HG03378 (cell line): Measurements from ENCODE around the gene RHOT1.
"Not testable (repeated sequence)": the region's sequence is repeated elsewhere in the genome, so short reads cannot be mapped to it uniquely, and the experiment has no call there.

ENCODE experiments used
- ATAC-seq: cut with Tn5 transposase; IDR thresholded peaks from one replicate; pipeline ENCODE4 v1.9.1; 2021; ENCODE audit warnings: mild to moderate bottlenecking, moderate library complexity; ENCODE audit not compliant: unreplicated experiment

RHOT1 gene

DNA sequence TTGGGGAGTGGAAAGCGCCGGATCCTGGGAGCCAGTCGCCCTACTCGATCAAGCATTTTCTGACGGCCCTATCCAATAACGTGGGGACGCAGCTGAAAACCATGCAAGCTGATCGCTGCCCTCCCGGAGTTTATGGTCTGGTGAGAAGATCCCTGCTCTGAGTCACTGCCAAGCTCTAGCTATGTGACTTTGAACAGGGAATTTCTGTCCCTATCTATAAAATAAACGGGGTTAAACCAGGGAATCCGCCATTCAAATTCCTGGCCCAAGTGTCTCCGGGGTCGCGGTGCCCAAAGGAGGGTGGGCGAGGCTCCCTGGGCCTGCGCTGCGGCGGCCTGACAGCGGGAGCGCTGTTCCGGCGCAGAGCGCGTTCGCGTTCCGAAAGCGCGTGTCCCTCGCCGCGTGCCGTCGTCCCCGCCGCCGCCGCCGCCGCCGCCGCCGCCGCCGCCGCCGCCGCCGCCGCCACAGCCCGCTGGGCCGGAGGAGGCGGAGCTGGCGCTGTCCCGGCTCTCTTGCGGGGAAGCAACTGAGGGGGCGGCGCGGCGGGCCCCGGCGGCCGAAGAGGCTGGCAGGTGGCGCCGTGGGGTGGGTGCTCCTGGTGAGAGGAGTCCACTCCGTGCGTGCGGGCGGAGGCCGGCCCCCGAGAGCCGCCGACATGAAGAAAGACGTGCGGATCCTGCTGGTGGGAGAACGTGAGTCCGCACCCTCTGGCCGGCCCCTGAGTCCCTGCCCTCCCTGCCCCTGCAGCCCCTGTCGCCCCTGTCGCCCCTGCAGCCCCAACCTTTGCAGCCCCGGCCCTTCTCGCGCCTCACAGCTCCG lies at the start of gene RHOT1:
RHOT1 (plus strand) TSS at position 465 of the 819 bp plus-strand sequence; CDS start at position 656, 191 bp downstream.
- ATAC-seq, result peak; percentile 55

GRCh38 chr17:32099686-32100085 lies 42.6 kb upstream of the RHOT1 start:
- ATAC-seq, result no peak

DNA sequence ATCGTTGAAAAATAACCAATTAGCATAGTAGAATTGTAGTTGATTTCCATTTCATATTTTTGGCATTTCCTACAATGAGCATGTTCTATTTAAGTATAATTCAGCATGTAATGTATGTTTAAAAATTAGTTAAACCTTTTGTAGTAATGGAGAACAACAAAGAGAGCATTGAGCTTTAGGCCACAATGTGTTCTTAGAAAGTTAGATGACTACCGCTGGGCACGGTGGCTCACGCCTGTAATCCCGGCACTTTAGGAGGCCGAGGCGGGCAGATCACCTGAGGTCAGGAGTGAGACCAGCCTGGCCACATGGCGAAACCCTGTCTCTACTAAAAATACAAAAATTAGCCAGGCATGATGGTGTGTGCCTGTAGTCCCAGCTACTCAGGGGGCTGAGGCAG lies 42.0 kb upstream of the RHOT1 start:
- not testable (repeated sequence) for ATAC-seq

DNA sequence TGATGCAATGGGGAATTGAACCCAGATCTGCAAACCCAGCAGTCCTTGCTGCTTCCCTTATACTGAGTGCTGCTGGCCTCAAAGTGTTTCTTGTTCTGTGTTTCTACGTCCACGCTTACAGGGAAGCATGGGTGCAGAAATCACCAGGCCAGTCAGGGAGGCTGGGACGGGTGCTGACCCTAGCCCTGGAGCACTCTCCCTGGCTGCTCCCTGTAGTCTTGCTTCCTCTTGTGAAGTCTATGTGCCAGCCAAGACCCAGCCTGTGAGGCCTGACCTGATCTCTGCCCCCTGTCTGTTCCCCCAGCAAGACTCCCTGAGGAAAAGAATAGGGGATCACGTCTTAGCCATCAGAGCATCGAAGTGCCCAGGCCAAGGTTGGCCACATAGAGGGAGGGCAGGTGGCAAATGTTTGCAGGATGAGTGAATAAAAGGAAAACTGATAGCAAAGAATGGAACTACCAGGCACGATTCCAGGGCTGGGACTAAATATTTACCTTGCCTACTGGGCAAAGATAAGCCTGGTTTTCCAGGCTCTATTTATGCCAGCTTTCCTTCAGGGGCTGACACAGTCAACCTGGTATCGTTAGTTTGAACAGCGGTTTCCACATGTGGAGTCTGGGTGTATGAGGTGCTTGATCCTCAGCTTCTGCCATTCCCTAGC lies 41.2 kb upstream of the RHOT1 start:
- ATAC-seq, result no peak

DNA sequence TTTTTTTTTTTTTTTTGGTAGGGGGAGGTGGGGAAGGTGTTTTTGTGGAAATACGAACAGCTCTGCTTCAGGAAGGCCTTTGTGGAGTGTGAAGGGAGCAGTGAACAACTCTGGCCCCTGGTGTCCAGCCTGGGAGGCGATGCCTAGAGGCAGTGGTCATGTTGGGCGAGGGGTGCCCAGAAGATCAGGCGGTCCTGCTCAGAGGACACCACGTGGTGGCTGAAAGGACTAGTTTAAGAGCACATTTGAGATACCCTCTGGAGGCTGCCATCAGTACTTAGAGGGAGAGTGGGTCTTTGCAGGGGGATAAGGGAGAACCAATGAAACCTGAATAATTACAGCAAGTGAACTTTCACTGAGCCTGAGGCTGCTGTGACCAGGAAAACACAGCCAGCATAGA lies 40.1 kb upstream of the RHOT1 start:
- ATAC-seq, result no peak

GRCh38 chr17:32102646-32103186 lies 39.6 kb upstream of the RHOT1 start:
- no peak for ATAC-seq

DNA sequence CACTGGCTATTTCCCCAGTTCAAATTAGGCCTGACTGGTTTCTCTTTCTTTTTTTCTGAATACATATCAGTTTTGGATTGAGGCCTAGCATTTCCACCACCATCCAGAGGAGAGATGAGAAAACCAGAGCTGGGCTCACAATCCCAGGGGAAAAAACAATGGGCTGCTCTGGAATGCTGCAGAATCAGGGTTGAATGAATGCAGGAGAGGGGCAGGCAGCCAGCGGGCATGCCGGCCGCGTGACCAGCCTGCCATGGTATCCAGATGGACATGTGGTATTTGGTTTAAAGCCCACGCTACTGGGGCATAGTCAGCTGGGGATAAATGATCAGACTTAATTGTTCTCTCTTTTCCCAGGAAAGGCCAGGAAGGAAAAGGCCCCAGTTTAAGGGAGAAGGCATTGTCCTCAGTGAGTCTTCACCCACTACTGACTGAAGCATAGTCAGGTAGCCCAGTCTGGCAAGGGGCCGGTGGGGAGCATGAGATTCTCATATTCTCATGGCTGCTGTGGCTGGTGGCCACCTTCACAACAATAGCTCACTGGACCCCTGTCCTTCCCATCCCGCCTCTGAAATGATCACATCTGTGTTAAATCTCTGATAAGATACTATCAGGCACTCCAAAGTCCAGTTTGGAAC lies 38.7 kb upstream of the RHOT1 start:
- no peak for ATAC-seq

DNA sequence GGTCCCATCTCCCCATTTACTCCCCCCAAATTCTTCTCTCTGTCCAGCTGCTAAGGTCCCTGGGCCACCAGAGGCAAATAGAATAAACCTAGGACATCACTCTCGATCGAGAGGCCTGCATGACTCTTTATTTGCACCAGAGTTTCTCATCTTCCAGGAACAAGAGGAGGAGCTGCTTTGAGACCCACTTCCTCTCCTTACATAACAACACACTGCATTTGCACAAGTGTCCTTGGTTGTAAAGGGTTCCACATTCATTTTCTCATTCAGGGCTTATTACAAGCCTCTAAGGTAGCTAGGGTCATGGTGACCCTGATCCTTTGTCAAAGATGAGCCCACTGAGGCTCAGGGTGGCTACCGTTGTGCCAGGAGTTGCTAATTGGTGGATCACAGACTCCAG lies 38.1 kb upstream of the RHOT1 start:
- no peak for ATAC-seq

DNA sequence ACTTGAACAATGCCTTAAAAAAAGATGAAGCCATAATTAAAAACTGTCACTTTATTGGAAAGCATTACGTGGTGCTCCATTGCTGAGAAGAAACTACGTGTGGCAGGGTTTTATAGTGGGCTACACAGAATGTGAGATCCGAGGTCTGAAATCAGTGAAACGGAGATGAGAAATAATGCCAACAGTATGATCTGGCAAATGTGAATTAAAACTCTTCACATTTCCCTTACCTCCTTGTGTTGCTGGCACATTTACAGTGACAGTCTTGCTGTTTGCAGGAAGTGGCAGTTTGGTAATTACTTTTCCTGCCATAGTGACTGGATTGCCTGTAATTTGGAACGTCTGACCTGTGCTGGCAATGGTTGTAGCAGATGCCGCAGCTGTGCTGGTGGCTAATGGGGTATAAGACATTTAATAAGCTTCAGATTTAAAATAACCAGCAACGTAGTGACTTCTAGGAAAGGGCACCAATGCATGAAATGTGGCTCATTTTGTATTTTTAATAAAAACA lies 35.8 kb upstream of the RHOT1 start:
- not testable (repeated sequence) for ATAC-seq

- ATAC-seq, result not testable (repeated sequence)
Observed at GRCh38 chr17:32107194-32107593, 35.1 kb upstream of the RHOT1 start.

DNA sequence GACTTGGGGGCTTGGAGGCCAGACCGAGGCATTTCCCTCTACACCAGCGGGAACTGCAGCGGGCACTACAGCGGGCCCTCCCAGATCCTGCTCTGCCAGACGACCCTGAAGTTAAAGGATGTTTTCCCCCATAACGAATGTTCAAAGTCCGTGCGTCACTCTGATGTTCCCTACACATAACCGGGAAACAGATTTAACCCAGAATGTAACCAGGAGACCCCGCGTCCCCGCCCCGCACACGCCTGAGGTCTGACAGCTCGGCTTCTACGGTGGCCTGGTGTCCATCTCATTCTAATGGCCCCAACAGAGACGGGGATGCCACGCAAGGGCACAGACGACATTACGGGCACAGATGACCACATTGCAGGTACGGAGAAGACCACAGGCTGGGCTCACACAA lies 31.7 kb upstream of the RHOT1 start:
- no peak for ATAC-seq

GRCh38 chr17:32111141-32111771 lies 31.0 kb upstream of the RHOT1 start:
- ATAC-seq, result no peak

GRCh38 chr17:32112416-32112815 lies 29.9 kb upstream of the RHOT1 start:
- ATAC-seq, result no peak

DNA sequence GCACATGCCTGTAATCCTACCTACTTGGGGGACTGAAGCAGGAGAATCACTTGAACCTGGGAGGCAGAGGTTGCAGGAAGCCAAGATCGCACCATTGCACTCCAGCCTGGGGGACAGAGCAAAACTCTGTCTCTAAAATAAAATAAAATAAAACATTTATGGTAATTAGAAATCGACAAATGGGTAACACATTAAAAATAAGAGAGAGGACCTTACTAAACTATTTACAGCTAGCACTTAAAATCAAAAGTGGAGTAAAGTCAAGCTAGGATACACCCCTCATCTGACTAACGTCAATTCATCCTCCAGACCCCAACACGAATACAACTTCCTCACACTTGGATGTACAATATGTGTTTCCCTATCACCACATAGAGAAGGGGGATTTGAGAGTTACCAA lies 27.8 kb upstream of the RHOT1 start:
- no peak for ATAC-seq

- ATAC-seq, result not testable (repeated sequence)
Observed at GRCh38 chr17:32115546-32115945, 26.8 kb upstream of the RHOT1 start.

DNA sequence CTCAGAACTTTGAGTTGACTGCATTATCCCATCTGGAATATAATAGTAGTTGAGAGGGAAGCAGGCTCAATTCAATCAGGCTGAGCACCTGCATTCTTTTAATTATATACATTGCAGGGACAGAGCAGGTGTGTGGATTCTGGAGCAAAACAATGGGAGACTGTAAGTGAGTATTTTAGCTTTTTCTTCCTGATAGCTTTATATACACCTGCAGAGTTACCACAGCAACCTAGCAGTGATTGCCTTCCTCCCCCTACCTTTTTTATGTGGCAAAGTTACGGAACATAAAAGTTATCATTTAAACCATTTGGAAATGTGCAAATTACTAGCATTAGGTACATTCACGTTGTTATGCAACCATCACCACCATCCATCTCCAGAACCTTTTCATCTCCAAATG lies 25.4 kb upstream of the RHOT1 start:
- ATAC-seq, result no peak

DNA sequence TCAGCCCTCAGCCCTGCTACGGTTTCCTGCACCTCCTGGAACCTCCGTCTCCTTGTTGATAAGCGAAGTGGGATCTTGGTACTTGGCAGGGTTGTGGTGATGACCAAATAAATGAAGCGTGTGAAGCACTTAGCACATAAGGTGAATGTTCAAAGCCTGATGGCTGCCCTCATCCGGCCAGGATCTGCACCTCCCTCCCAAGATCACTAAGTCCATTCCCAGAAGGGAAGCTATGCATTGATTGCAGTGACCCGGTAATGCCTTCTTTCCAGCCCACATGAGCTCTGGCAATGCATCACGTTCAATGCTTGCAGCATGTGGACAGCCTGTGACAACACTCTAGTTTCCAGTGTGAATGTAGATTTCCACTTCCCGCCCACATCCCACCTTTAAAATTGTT lies 24.9 kb upstream of the RHOT1 start:
- ATAC-seq, result no peak

DNA sequence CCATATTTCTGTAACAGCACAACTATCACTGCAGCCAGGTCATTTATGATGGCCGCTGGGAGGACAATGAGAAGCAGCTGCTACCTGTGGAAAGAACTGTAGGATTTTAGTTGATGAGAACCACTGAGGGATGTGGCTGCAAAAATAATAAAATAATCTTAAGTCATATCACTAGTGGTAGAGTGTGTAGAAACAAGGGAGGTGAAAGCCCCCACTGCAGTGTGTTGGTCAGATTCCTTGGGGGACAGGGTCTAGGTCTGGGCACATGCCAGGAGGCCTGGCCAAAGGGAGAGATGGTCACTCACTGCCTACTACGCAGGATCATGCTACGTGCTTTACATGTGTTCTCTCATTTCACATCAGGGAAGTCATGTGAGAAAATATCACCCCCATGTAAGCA lies 24.2 kb upstream of the RHOT1 start:
- ATAC-seq, result not testable (repeated sequence)

DNA sequence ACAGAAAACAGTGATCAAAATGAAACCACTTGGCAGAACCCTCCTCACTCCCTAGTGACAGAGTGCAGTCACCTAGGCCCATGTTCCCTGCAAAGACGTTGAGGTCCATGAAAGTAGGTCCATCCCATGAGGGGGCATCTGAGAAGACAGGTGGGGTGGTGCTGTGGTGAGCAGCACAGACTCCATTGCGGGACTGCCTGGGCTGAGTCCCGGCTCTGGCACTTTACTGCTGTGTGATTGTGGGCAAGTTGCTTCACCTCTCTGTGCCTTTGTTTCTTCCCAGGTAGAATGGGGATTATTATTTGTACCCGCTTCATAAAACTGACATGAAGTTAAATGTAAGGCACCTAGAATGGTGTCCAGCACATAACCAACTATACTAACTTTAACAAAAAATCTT lies 23.5 kb upstream of the RHOT1 start:
- ATAC-seq, result no peak

DNA sequence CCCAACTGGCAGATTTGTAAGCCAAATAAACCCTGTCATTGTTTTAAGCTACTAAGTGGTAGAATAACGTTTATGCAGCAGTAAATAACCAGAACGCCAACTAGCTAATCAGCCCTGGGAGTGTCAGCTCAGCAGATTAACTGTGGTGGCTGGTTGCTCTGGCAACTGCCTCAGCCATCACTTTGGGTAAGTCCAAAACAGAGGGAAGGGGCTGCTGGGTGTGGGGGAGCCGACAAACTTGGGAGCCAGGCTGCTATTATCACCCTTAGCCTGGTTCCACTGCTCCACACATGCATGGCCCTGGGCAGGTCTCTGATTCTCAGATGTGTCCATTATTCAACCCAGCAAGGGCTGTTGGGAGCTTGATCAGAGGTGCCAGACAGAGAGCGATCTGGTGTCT lies 22.2 kb upstream of the RHOT1 start:
- no peak for ATAC-seq

- ATAC-seq, result no peak
Observed at GRCh38 chr17:32120716-32121115, 21.6 kb upstream of the RHOT1 start.
